H9 (cell line): Measurements from ENCODE around the gene INSR. TPM values are rescaled to one million over a fixed set of nuclear protein-coding genes. Genes with fewer than 3 reads are reported as not detected.

ENCODE experiments used
- DNase-seq: peaks from one replicate; pipeline ENCODE4 v3.0.0-alpha.2; 2017
- H2AFZ ChIP-seq: one replicate; pipeline ENCODE4 v1.6.1; 2013; ENCODE audit warnings: mild to moderate bottlenecking, low read length, control low read depth, moderate library complexity
- H2AK5ac ChIP-seq: 2 replicates; pipeline ENCODE4 v1.6.1; 2013; ENCODE audit warnings: low read length, control low read depth, mixed read lengths; ENCODE audit not compliant: insufficient read length
- H2BK120ac ChIP-seq: one replicate; pipeline ENCODE4 v1.6.1; 2013; ENCODE audit warnings: low read depth, mild to moderate bottlenecking, low read length, control low read depth, inconsistent platforms; ENCODE audit not compliant: poor library complexity, severe bottlenecking
- H2BK12ac ChIP-seq: 2 replicates; pipeline ENCODE4 v1.6.1; 2013; ENCODE audit warnings: low read length, control low read depth, mixed read lengths, low read depth; ENCODE audit not compliant: insufficient read length
- H2BK15ac ChIP-seq: 2 replicates; pipeline ENCODE4 v1.6.1; 2013; ENCODE audit warnings: low read depth, low read length, control low read depth
- H2BK20ac ChIP-seq: one replicate; pipeline ENCODE4 v1.6.1; 2013; ENCODE audit warnings: low read depth, mild to moderate bottlenecking, low read length, control low read depth, inconsistent platforms; ENCODE audit not compliant: poor library complexity, severe bottlenecking
- H2BK5ac ChIP-seq: 2 replicates; pipeline ENCODE4 v1.6.1; 2013; ENCODE audit warnings: low read length, control low read depth, mixed read lengths; ENCODE audit not compliant: insufficient read length
- H3K14ac ChIP-seq: 2 replicates; pipeline ENCODE4 v1.6.1; 2013; ENCODE audit warnings: low read length, control low read depth; ENCODE audit not compliant: insufficient read depth
- H3K18ac ChIP-seq: 2 replicates; pipeline ENCODE4 v1.6.1; 2013; ENCODE audit warnings: low read depth, mild to moderate bottlenecking, mixed read lengths, low read length, control low read depth; ENCODE audit not compliant: insufficient read length
- H3K23ac ChIP-seq: 2 replicates; pipeline ENCODE4 v1.6.1; 2013; ENCODE audit warnings: low read length, control low read depth, mixed read lengths, low read depth; ENCODE audit not compliant: insufficient read length
- H3K23me2 ChIP-seq: 2 replicates; pipeline ENCODE4 v1.6.1; 2013; ENCODE audit warnings: low read depth, mild to moderate bottlenecking, mixed read lengths, low read length, control low read depth; ENCODE audit not compliant: insufficient read length, poor library complexity, severe bottlenecking
- H3K27ac ChIP-seq: 2 replicates; pipeline ENCODE4 v1.5.1; 2013; ENCODE audit warnings: low read length, control low read depth, mixed read lengths, low read depth; ENCODE audit not compliant: insufficient read length
- H3K27me3 ChIP-seq: 2 replicates; pipeline ENCODE4 v1.6.1; 2013; ENCODE audit warnings: low read length, control low read depth, inconsistent platforms; ENCODE audit not compliant: insufficient read depth
- H3K4ac ChIP-seq: 2 replicates; pipeline ENCODE4 v1.6.1; 2013; ENCODE audit warnings: low read depth, mild to moderate bottlenecking, control low read depth, inconsistent platforms, low read length, moderate library complexity
- H3K4me1 ChIP-seq: 2 replicates; pipeline ENCODE4 v1.6.1; 2013; ENCODE audit warnings: low read length, control low read depth, inconsistent platforms; ENCODE audit not compliant: insufficient read depth
- H3K4me2 ChIP-seq: 2 replicates; pipeline ENCODE4 v1.6.1; 2013; ENCODE audit warnings: low read length, control low read depth, mixed read lengths; ENCODE audit not compliant: insufficient read length, insufficient read depth
- H3K56ac ChIP-seq: 2 replicates; pipeline ENCODE4 v1.6.1; 2013; ENCODE audit warnings: low read depth, mild to moderate bottlenecking, mixed read lengths, low read length, control low read depth; ENCODE audit not compliant: insufficient read length
- H3K79me1 ChIP-seq: 2 replicates; pipeline ENCODE4 v1.6.1; 2013; ENCODE audit warnings: low read depth, mild to moderate bottlenecking, moderate library complexity, low read length, control low read depth, inconsistent platforms; ENCODE audit not compliant: insufficient read depth, poor library complexity, severe bottlenecking
- H3K79me2 ChIP-seq: 2 replicates; pipeline ENCODE4 v1.6.1; 2013; ENCODE audit warnings: low read length, control low read depth, inconsistent platforms; ENCODE audit not compliant: insufficient read depth
- H3K9ac ChIP-seq: 2 replicates; pipeline ENCODE4 v1.6.1; 2013; ENCODE audit warnings: low read length, control low read depth, mixed read lengths; ENCODE audit not compliant: insufficient read length; ENCODE audit errors: extremely low read depth
- H3K9me3 ChIP-seq: one replicate; pipeline ENCODE4 v1.6.1; 2013; ENCODE audit warnings: low read depth, low read length, inconsistent platforms; ENCODE audit not compliant: control insufficient read depth
- H3T11ph ChIP-seq: one replicate; pipeline ENCODE4 v1.6.1; 2013; ENCODE audit warnings: mild to moderate bottlenecking, low read length, control low read depth, inconsistent platforms
- H4K20me1 ChIP-seq: one replicate; pipeline ENCODE4 v1.6.1; 2013; ENCODE audit not compliant: control insufficient read depth, insufficient read length, insufficient read depth
- H4K5ac ChIP-seq: 2 replicates; pipeline ENCODE4 v1.6.1; 2013; ENCODE audit warnings: low read depth, mild to moderate bottlenecking, mixed read lengths, low read length, control low read depth; ENCODE audit not compliant: insufficient read length
- H4K8ac ChIP-seq: replicated peaks from 2 replicates; pipeline ENCODE4 v1.6.1; 2013; ENCODE audit warnings: low read length, control low read depth, mixed read lengths, low read depth; ENCODE audit not compliant: insufficient read length
- H4K91ac ChIP-seq: 2 replicates; pipeline ENCODE4 v1.6.1; 2013; ENCODE audit warnings: low read depth, mild to moderate bottlenecking, moderate library complexity, mixed read lengths, low read length, control low read depth; ENCODE audit not compliant: insufficient read length
- H3K27ac Mint-ChIP-seq, 3 experiments: 2 replicates in 2 of 3; 3 replicates in 1 of 3; pipeline ENCODE4 v1.8.0; 2020 to 2021; ENCODE audit warnings: mixed read lengths in 3 of 3, mild to moderate bottlenecking in 1 of 3, moderate library complexity in 1 of 3
- H3K27me3 Mint-ChIP-seq: 2 replicates; pipeline ENCODE4 v1.8.0; 2021; ENCODE audit warnings: low read depth, mild to moderate bottlenecking, moderate library complexity, mixed read lengths
- H3K36me3 Mint-ChIP-seq, 3 experiments: 2 replicates in 2 of 3; 3 replicates in 1 of 3; pipeline ENCODE4 v1.8.0; 2020 to 2021; ENCODE audit warnings: low read depth in 3 of 3, mixed read lengths in 3 of 3; ENCODE audit not compliant: insufficient read depth in 1 of 3
- H3K4me1 Mint-ChIP-seq, 2 experiments: 2 replicates each; pipeline ENCODE4 v1.8.0; 2020; ENCODE audit warnings: mixed read lengths in 2 of 2
- H3K4me3 Mint-ChIP-seq, 2 experiments: 2 replicates in 1 of 2; 3 replicates in 1 of 2; pipeline ENCODE4 v1.8.0; 2020 to 2021; ENCODE audit warnings: mild to moderate bottlenecking in 2 of 2, mixed read lengths in 2 of 2, moderate library complexity in 1 of 2
- H3K9me3 Mint-ChIP-seq, 2 experiments: 2 replicates in 1 of 2; 3 replicates in 1 of 2; pipeline ENCODE4 v1.8.0; 2020; ENCODE audit warnings: mild to moderate bottlenecking in 2 of 2, mixed read lengths in 2 of 2, moderate library complexity in 1 of 2
- WGBS: extraction: QIAGEN DNeasy Blood & Tissue Kit; methylation state at CpG from one replicate; pipeline ENCODE4 v1.1.7; 2013; ENCODE audit warnings: missing lambda C conversion rate, low lambda C conversion rate, mixed read lengths; ENCODE audit not compliant: insufficient read length; ENCODE audit errors: extremely low coverage; 5-methylcytosine and 5-hydroxymethylcytosine counted together
- total RNA-seq: library from RNA; stranded (reverse); gene quantifications from 2 replicates; pipeline ENCODE4 v1.2.1, GENCODE V29; 2021
- TF ChIP-seq, protein P1 (sequence below): fragments of 200-600 bp; sonication (generic); conservative IDR thresholded peaks from 3 replicates; pipeline ENCODE4 v1.8.0; 2021; ENCODE audit warnings: antibody characterized with exemption, mild to moderate bottlenecking

Gene INSR
- total RNA-seq, 1 experiment from 2014 or later = 39.8 TPM

DNA sequence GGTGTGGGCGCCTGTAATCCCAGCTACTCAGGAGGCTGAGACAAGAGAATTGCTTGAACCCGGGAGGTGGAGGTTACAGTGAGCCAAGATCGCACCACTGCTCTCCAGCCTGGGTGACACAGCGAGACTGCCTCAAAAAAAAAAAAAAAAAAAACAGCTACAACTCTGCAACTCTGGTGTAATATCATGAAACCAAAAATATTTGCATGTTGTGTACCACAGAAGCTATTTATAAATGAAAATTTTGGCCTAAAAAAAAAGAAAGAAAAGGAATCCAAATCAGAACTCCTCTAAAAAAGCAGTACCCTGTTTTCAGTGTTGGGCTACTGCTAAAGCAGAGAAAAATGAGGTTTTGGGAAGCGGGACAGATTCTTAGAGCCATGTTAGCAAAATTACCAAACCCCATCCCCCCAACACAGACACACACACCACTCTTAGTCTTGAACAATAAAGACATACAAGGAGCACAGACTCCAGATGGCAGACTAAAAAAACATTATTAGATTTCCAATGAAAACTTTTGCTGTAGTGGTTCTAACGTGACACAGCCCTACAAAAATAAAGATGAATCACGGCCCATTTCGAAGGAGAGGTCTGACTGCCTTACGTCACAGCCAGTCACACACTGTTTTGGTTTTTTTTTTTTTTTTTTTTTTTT is 51.5 kb downstream of the INSR start:
- Histone ChIP-seq H2BK12ac (no peak overlapping the region), H3K23me2 (no peaks in the 10 kb centered on the region), H2BK20ac (no peak overlapping the region), H2BK5ac (no peak overlapping the region), H4K8ac (no peak overlapping the region), H4K91ac (no peak overlapping the region), H3K27ac (no peak overlapping the region), H3T11ph (no peak overlapping the region), H3K56ac (no peak overlapping the region), H3K4me2 (no peak overlapping the region), H4K20me1 (no peaks in the 10 kb centered on the region), H2BK15ac (no peak overlapping the region), H3K4me1 (no peaks in the 10 kb centered on the region), H3K4ac (no peak overlapping the region), H3K27me3 (no peaks in the 10 kb centered on the region), H2BK120ac (no peak overlapping the region), H3K79me1 (peaks cover 6% of the 10 kb centered on the region), H2AFZ (no peak overlapping the region), H3K9ac (no peak overlapping the region), H3K9me3 (peaks cover 7% of the 10 kb centered on the region), H3K14ac (no peak overlapping the region), H3K79me2 (no peaks in the 10 kb centered on the region), H4K5ac (no peak overlapping the region), H2AK5ac (no peak overlapping the region), H3K18ac (no peak overlapping the region), H3K23ac (no peak overlapping the region)
- DNase-seq = no peak
- Mint-ChIP-seq H3K4me1 (peaks cover 0 to 3% of the 10 kb centered on the region in 2 experiments; a peak in 1 of 4 replicates), H3K27ac (peak overlapping the region in 2 of 3 experiments; percentile 44 to 52; a peak in 4 of 7 replicates), H3K36me3 (peaks cover 9 to 29% (median 14%) of the 10 kb centered on the region in 3 experiments), H3K9me3 (peaks cover 21 to 26% of the 10 kb centered on the region in 2 experiments), H3K4me3 (no peak overlapping the region), H3K27me3 (no peaks in the 10 kb centered on the region)
- TF ChIP-seq, protein P1, sequence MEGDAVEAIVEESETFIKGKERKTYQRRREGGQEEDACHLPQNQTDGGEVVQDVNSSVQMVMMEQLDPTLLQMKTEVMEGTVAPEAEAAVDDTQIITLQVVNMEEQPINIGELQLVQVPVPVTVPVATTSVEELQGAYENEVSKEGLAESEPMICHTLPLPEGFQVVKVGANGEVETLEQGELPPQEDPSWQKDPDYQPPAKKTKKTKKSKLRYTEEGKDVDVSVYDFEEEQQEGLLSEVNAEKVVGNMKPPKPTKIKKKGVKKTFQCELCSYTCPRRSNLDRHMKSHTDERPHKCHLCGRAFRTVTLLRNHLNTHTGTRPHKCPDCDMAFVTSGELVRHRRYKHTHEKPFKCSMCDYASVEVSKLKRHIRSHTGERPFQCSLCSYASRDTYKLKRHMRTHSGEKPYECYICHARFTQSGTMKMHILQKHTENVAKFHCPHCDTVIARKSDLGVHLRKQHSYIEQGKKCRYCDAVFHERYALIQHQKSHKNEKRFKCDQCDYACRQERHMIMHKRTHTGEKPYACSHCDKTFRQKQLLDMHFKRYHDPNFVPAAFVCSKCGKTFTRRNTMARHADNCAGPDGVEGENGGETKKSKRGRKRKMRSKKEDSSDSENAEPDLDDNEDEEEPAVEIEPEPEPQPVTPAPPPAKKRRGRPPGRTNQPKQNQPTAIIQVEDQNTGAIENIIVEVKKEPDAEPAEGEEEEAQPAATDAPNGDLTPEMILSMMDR = no peak
- WGBS = no CpG with 5 or more reads among the region's 9 CpGs
